MM.1S (cell line): ENCODE data around the gene BRPF3.

Experiments
- CTCF ChIP-seq: fragments of 300-600 bp; sonication (generic); IDR thresholded peaks from 2 replicates; pipeline ENCODE4 v1.5.1; 2016; ENCODE audit warnings: antibody characterized with exemption, low read length, mixed read lengths
- EZH2 ChIP-seq: fragments of 300-600 bp; sonication (generic); optimal IDR thresholded peaks from 2 replicates; pipeline ENCODE3; 2017; ENCODE audit warnings: low read depth, mild to moderate bottlenecking, antibody characterized with exemption, low read length, mixed read lengths

- TF ChIP-seq CTCF (no peak), EZH2 (no peak)
Observed at GRCh38 chr6:36245572-36246061, 49.1 kb downstream of the BRPF3 start.
